Suppressor macrophage treated with lipopolysaccharide for 4 hours (primary cell): ENCODE results near the gene RASSF5.
"Not testable (repeated sequence)": the region's sequence is repeated elsewhere in the genome, so short reads cannot be mapped to it uniquely, and the experiment has no call there.

Experiments
- DNase-seq: peaks from one replicate; pipeline ENCODE4 v3.0.0-alpha.2; 2020

RASSF5 gene

DNA sequence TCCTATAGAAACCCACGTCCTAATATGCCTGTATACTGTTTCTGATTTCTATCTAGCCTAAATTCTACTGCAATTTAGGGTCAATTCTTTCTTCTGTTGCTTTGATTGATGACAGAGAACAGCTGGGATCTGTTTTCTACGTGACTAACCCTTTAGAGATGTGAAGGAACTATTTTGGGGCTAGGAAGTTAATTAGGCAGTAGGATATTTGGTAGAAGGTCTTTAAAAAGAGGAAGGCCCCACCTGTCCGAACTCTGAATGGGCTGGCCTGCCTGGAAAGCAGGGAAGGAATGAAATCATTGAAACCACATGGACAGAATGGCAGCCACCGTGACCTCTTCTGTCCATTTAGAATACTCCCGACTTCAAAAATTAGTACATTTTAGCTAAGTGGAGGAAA lies 83.9 kb downstream of the RASSF5 start:
- DNase-seq = no peak

DNA sequence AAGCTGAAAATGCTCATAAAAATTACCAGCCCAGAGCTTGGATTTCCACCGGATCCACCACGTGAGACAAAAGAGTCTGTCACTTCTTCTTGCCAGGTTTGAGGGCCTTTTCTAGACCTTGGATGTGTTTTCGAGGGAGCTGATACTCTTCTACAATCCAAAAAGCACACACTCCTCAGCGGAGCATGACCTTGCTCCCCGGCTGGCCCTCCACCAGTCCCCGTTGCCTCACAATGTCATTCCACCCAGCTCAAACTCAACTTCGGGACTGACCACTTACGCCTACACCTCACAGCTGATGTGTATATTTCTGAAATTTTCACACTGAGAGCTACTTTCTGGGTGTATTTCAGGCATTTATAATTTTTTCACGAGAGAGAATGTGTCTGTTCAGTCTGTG lies 84.4 kb downstream of the RASSF5 start:
- no peak for DNase-seq

DNA sequence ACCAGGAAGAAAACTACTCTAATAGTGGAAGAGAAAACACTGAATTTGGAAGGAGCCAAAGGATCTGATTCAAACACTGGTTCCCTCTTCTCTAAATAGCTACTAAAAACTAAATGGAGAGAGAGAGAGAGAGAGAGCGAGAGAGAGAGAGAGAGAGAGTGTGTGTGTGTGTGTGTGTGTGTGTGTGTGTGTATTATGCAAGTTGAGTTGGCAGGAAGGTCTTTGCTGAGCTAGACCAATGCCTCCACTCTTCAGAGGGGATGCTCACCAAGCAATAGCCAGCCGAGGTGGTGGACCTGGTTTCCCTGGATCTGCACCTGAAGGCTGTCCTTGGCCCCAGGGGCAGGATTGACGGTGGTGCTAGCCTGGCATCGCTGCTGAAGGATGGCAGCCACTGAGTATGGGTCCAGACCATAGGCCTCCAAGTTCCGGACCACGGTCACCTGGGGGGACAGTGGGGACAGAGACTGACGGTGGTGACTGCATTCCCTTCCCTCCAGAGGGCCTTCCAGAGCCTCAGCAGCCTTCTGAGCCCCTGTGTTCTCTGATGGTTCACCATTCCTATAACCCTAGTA lies 86.1 kb downstream of the RASSF5 start:
- no peak for DNase-seq

- no peak for DNase-seq
Observed at GRCh38 chr1:206595581-206596318, 88.4 kb downstream of the RASSF5 start.

DNA sequence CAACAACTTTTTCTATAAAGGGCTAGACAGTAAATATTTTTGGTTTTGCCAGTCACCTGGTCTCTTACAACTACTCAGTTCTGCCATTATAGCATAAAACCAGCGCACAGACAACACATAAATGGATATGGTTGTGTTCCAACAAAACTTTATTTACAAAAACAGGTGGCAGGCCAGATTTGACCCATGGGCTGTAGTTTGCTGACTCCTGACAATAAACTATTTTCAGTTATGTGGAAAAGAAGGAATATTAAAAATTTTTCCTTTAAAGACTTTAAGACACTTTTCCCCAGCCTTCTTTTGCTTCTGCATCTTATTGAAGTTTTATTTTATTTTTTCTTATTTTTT lies 89.0 kb downstream of the RASSF5 start:
- DNase-seq = no peak

DNA sequence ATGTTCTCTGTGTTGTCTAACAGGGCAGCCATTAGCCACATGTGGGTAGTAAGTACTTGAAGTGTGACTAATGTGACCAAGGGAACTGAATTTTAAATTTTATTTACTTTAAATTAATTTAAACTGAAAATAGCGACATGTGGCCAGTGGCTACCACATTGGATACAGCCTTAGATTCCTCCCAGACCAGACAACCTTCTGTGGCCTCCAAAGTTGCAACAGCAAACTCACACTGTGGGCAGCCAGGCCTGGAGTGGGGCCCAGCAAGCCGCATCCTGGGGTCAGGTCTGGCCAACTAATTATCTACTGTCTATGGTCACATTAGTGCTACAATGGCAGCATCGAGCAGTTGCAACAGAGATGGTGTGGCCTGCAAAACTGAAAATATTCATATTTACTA lies 93.2 kb downstream of the RASSF5 start:
- no peak for DNase-seq

DNA sequence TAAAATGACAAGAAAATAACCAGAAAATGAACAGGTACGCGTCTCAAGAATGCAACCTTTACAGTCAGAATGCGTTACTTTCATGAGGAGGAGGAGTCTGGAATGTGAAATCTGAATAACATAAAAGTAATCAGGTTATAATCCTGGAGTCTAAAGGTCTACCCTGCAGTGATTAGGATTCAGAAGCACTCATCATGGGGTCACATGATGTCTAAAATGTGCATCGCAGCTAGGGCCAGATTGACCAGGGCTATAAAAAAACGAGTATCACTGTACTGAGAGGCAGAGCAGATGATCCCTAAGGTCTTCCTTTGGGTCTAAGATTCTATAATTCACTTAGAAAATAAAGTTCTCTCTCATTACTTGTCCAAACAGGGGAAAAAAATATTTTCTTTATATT lies 97.5 kb downstream of the RASSF5 start:
- no peak for DNase-seq

DNA sequence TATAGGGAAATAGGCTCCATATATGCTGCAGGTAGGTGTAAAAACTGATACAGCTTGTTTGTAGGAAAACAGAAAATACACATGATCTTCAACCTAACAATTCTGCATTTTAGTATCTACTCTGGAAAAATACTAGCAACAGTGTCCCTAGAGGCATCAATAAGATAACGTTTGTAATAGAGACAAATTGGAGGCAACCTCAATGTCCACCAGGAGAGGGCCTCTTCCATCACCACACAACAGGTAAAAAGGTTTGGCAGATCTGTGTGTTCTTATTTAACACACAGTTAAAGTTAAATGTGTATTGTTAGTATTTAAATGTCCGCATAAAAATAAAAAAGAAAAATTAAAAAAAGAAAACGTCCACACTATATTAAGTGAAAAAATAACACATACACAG lies 99.5 kb downstream of the RASSF5 start:
- DNase-seq = no peak

DNA sequence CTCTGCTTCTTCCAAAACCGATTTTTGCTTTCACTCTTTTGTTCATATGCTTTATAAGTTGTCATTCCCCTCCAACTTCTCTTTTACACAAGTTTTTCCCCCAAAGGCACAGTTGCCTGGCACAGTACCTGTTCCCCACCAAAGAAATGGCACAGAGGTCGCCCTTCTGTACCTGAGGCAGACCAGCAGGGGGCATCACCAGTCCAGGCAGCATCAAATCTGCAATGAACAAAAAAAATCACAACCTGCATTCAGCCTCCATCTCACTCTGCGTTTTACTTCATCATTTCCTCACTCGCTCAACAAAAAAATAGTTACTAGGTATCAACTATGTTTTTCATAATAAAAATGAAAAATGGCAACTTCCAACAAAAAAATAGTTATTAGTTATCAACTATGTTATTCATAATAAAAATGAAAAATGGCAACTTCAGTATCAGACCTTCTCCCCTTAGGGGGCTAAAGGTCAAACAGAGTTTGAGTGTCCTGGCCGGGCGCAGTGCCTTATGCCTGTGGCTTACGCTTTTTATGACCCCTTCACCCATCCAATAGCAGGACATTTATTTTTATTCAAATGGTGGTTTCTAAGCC lies 100.9 kb downstream of the RASSF5 start:
- peak; percentile 59 for DNase-seq

DNA sequence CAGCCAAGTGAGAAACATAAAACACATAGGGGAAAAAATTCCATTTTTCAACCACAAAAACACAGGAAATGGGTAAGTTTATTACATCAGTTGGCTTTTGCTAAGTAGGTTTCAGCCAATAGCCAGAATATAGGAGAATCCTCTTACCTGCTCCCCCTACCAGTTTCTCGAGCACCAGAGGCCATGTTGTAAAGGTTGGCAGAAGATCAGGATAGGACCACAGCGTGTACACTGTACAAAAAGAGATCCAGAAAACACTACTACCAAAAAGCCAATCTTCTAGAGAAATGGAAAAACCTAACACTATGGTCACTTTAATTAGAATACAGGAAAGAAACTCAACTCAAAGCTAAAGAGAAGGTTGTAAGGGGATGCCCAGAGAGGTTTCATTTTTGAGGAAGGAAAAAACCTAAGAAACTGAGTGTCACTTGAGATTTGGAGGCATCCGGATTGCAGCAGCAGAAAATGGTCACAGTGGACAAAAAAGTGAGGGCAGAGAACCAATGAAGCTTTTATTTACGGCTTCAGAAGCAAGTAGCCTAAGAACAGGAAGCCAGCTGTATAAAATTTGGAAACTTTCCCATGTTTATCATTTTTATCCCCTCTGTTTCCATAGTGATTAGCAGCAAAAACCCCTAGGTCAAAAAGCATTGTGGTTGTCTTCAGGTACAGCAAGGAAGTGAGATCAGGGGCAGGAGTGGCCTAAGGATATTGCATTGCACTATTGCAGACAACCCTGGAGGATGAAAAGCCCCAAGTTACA lies 102.1 kb downstream of the RASSF5 start:
- DNase-seq = no peak

- peak; percentile 98 for DNase-seq
Observed at GRCh38 chr1:206612129-206612876, 105.0 kb downstream of the RASSF5 start, which contains the start of gene EIF2D. Gene EIF2D, minus strand, starts transcription at chr1:206612465. Its CDS starts 123 bp downstream, at chr1:206612342.

GRCh38 chr1:206626396-206626795 lies 119.1 kb downstream of the RASSF5 start:
- not testable (repeated sequence) for DNase-seq

DNA sequence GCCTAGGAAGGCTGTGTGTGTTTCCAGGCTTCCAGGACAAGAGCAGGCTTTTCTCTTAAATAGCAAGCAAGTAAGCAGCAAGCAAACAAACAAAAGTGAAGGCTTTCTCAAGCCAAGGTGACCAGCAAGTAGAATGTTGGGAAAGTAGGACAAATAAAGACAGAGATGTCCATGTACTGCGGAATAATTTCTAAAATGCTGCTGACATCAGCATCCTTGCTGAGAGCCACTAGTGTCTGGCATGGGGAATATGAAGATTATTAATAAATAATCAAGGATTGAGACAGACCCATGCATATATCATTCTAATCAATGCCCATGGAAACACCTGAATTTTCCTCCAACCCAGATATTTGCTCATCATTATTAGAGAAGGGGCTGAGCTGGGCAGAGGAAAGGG lies 121.6 kb downstream of the RASSF5 start:
- no peak for DNase-seq

- DNase-seq = peak; percentile 56
Observed at GRCh38 chr1:206631085-206631509, 123.8 kb downstream of the RASSF5 start.

DNA sequence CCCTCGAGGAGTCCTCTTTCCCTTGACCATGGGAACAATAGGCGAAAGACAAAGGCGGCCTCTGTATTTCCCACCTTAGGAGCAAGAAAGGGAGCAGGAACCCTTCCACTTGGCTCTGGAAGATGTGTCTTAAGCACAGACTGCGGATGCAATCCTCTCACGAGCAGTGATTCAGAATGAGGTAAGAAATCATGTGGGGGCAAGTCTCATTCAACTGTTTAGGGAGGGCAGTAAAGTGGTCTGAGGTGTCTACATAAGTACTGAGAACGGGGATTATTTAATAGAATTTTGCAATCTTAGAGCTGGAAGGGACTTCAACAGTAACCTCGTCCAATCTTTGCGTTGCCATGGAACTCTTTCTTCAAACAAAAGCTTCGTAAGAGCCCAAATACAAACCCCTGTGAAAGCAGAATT lies 126.4 kb downstream of the RASSF5 start:
- peak; percentile 74 for DNase-seq

- peak; percentile 99 for DNase-seq
Observed at GRCh38 chr1:206634365-206635079, 127.2 kb downstream of the RASSF5 start.

DNA sequence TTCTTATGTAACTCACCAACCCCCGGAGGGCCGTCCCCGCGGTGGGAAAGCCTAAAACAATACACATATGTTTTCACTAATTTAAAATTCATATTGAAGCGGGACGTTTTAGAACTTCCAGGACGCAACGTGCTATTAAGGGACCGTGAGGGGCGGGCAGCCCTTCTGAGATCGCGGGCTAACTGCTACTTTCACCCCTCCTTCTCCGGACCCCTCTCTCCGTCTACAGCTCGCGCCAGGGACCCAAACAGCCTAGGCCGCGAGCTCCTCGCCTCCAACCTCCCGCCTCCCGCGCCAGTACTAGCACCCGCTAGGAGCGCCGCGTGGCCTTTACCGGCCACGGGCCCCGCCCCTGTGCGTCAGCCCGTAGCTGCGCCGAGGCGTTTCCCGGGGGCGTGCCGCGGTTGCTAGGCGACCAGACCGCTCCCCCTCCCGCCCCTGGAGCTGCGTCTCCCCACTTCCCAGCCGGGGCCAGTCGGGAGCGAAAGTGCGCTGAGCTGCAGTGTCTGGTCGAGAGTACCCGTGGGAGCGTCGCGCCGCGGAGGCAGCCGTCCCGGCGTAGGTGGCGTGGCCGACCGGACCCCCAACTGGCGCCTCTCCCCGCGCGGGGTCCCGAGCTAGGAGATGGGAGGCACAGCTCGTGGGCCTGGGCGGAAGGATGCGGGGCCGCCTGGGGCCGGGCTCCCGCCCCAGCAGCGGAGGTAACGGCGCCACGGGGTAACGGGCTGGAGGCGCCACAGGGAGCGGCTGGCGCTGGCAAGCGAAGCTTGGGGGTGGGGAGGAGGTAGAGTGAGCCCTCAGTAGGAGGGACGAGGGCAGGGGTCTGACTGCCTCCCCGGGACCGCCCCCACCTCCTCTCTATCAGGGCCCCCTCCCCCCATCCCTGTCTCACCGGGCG lies 128.0 kb downstream of the RASSF5 start, which contains the start of gene DYRK3:
TSS of gene DYRK3 (plus strand) at position 457 of the 898 bp plus-strand sequence. CDS start at position 625, 168 bp downstream.
- peak; percentile 97 for DNase-seq

- no peak for DNase-seq
Observed at GRCh38 chr1:206635978-206636345, 128.6 kb downstream of the RASSF5 start.

GRCh38 chr1:206636671-206637070 lies 129.3 kb downstream of the RASSF5 start:
- no peak for DNase-seq

DNA sequence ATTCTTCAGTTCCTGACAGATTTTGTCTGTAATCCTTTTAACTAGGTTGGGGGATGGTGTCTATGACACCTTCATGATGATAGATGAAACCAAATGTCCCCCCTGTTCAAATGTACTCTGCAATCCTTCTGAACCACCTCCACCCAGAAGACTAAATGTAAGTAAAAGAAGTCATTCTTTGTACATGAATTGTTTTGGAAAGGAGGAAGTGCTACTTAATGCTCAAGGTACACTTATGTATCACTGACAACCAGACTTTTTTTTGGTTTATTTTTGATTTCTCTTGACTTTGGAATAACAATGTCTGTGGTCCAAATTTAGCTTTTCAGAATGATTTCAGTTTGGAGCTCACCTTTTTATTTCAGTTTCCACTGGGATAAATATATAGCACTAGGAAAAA lies 130.3 kb downstream of the RASSF5 start:
- no peak for DNase-seq
